Activated naive CD4-positive, alpha-beta T cell treated with anti-CD3 and anti-CD28 coated beads, Interleukin-2, amount 50 U/mL, for 16 hours (primary cell): ENCODE measurements around the gene PDE7B.

Experiments used
- DNase-seq: peaks from one replicate; pipeline ENCODE4 v3.0.0-alpha.2; 2020

Gene PDE7B

DNA sequence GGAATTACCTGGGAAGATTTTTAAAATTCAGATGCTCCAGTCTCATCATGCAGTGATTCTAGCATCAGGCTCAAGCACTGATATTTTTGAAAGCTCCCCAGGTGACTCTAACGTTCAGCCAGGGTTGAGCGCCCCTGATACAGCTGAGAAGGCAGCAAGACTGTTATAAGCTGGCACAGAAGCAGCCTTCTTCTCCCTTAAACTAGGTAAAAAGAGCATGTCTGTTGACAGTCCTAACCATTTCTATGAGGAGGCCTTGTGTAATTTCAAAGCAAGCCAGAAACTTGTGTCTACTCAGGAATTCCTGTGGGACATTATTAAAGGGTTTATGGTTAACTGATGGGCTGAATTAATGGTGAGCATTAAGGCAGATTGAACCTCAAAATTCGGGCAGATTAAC lies 141.9 kb downstream of the PDE7B start:
- DNase-seq: no peak

- no peak for DNase-seq
These were observed 143.5 kb downstream of the PDE7B start for GRCh38 chr6:135994857-135995544.

DNA sequence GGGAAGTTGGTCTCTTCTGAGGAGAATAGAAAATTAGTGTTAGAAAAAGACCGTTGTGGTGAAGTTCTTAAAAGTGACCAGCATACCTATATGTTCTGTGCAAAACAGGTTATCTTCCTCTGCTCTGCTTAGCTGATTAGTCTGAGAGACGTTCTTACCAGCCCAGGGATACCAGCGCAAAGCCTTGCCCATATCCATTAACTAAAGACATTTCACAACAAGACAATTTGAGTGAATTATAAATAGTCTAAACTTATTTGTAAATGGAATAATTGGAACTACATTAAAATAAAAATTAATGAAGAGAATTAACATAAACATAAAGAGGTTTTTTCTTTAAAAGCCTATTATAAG lies 144.0 kb downstream of the PDE7B start:
- no peak for DNase-seq

DNA sequence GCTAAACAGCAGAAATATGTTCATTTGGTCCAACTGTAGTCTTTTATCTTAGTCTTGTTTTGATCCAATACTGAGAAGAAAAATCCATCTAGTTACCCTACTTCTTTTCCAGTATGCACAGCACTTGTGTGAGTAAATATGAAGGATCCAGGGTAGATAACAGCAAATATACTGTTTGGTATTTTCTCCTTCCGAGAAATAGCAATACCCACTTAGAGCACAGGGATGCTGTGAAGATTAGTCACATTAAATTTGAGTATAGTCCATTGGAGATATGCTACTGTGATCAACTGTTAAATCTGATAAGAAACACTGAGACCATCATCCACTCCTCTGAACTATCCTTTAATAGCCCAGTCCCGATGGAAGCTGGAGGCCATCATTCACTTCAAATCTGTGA lies 145.2 kb downstream of the PDE7B start:
- DNase-seq: no peak

GRCh38 chr6:135999393-135999792 lies 147.9 kb downstream of the PDE7B start:
- no peak for DNase-seq

- DNase-seq: no peak
These were observed 155.8 kb downstream of the PDE7B start for GRCh38 chr6:136007345-136007744.

- no peak for DNase-seq
These were observed 160.0 kb downstream of the PDE7B start for GRCh38 chr6:136011475-136011874.

GRCh38 chr6:136012198-136012887 lies 160.8 kb downstream of the PDE7B start:
- DNase-seq: no peak

- DNase-seq: no peak
These were observed 161.4 kb downstream of the PDE7B start for GRCh38 chr6:136012943-136013342.

DNA sequence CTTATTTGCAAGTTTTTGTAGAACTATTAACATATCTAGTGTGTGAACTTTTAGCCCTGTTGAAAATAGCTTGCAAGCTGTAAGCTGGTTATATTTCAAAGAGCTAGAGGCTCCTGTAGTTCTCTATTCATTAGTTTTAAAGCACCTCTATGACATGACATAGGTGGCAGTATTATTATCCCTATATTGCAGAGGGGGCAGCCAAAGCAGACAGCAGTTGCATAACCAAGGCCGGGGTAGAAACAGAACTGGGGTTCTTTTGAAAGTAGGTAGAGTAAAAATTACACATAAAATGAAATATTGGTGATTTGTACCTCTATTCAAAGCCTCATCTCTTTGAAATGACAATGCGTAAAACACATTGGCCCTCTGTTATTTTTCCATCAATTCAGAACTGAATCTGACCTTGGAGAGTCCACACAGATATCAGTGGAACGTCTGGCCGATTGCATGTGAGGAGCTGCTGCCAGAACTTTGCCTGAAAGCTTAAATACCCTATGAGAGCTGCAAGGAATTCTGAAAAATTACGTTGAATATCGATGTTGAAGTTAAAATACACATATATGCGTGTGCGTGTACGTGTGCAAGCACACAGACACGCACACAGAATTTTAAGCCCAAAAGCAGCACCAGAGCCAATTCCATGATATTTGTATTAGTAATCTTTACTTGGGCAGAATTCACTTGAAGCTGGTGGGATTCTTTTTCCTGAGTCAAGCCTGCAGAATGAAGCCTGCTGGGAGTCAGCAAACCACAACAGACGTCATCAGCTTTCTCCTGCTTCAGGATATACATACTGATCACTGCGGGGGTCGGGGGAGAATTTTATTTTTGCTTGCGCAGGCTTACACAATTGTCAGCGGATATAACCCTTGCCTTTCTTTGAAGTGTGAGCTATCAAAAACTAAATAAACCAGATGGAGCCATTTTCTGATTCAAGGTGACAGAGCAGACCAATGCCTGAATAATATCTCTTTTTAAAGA lies 163.2 kb downstream of the PDE7B start:
- DNase-seq: no peak

DNA sequence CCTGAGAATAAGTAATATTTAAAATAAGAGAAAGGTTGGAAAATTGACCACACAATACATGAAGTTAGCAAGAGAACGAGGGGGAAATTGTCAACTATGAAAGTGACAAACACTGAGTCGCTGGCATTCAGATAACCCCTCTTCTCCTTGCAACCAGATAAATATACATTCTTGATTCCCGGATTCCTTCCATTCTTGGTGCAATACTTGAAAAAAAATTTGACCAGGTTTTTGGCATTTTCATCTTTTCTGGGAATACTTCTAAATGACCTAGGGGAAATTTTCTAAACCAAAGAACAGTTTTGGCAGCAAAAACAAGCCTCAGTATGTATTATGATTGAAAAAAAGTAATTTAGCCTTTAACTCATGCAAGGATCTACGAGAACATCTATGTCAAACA lies 164.0 kb downstream of the PDE7B start:
- DNase-seq: no peak

- no peak for DNase-seq
These were observed 165.0 kb downstream of the PDE7B start for GRCh38 chr6:136016228-136017225.

DNA sequence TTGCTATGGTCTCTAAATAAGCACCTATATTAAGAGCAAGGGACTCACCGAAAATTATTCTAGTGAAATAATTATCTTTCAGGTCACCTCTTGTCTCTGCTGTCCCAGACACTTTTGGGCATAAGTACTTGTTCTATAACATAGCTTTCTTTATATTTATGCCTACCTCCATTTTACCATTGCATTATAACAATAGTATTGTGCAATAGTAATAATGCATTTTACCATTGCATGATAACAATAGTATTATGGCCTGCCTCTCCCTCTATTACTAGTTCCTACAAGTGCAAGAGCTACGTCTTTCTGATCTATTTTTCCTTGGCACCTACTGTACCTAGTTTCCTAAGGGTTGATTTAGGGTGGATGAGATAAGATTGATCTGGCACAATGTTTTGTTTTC lies 169.2 kb downstream of the PDE7B start:
- DNase-seq: no peak

DNA sequence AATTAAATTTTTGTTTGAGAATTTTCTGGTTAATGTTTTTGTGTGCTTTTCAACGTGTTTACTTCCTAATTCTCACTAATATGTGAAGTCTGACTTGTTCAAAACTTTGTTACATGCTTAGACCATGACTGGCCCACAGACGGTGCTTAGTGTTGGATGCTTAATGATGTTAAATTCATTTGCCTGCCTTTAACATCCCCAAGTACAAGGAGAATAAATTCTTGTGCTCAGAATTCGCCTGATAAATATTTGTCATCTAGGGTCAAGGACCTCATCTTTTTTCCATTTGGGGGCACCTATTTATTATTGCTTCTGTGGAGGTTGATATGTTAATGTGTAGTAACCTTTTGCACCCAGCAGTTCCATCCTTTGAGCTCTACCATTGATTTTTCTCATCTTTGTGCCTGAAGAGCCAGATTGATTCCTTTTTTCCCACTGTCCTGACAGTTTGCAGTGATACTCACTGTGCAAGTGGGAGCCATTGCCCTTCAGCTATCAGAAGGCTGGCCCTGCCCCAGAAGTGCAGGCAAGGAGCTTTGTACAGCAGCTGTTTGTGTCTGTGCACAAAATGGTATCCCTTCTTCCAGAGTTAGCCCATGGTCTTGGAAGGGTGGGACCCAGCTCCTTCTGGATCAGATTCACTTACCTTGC lies 170.8 kb downstream of the PDE7B start:
- no peak for DNase-seq

DNA sequence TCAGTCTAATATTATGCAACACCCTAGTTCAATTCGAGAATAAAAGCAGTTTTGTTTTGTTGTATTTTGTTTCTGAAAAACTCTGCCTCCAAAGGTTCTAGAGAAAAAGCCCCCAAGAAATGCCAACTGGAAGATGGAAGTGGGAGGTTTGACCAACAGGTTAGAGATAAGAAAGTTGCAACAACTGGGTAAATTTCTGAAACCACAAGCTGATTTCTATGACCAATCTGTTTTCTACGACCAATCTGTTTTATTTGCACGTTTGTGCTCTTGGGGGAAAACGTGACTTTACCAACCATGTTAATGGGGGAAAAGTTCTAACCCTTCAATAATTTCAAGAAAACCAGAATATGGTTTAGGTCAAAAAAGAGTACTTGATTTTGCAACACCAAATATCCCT lies 173.2 kb downstream of the PDE7B start:
- no peak for DNase-seq

- no peak for DNase-seq
These were observed 174.2 kb downstream of the PDE7B start for GRCh38 chr6:136025736-136026135.

GRCh38 chr6:136030131-136030530 lies 178.6 kb downstream of the PDE7B start:
- DNase-seq: no peak

DNA sequence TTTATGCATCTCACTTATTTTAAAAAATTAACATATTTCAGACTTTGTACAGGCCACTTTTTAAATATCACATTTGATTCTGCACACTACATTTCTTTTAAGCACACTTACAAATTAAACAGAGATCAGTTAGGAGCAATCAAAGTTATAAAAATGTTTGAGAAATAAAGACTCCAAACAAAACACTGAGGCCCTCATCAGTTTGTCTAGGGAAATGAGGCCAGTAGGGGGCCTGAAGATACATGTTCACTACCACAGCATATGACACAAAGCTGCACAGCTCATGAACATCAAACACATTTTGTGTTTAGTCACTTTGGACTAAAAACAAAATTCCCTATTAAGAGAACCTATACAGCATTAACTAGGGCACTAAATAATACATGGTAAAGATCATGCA lies 180.5 kb downstream of the PDE7B start:
- DNase-seq: no peak

DNA sequence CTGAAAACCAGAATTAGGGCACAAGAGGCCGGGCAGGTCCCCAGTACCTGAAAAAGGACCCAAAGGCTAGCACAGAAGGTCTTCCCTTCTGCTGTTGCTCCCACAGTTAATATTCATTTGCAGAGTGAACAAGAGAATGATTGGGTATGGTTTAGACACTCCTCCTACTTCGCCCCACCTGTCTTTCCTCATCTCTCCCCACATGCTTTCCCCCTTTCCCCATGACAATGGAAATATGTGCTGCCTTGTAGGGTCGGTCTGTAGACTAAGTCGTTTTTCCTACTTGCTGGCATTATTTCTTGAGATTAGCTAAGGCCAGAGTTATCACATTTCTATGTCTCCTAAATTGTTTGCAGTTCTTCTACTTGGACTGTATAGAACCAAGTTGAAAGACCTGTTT lies 181.9 kb downstream of the PDE7B start:
- DNase-seq: no peak

GRCh38 chr6:136034422-136034821 lies 182.9 kb downstream of the PDE7B start:
- DNase-seq: no peak

DNA sequence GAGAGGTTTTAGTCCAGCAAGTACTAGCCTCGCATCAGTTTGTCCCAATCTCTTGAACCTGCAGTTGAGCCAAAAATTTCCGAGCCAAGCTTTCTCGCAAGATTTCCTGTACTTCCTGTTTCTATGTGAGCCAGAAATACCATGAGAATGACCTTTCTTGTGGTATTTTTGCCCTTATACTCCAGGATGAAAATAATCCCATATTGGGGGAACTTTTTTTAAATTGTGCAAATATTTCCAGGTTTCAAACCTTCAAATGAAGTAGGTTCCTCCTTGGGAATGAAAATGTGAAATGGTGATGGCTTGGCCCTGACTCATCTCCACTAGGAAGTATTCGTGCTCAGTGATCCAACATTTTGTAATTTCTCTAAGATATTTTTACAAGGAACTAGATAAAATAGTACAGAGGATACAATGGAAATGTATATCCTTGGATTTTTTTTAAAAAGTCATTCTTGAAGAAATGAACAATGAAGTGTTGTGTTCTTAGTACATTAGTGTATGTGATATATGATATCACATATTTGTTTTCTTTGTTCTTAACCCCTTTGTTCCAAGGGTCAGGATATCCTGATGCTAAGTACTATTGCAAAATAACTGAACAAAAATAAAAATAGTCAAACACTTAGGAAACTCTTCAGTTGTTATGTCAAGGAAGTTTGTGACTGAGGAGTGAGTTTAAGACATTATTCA lies 184.0 kb downstream of the PDE7B start:
- no peak for DNase-seq
